ENCODE data around the gene OTOGL.
"Not testable (repeated sequence)": the region's sequence is repeated elsewhere in the genome, so short reads cannot be mapped to it uniquely, and the experiment has no call there.

OTOGL gene

GRCh38 chr12:80142640-80143039 lies 43.3 kb downstream of the OTOGL start:
- H3K4me1 ChIP-seq, result no peaks in the 10 kb centered on the region
- no peaks in the 10 kb centered on the region; the same call in 1 of the 2 replicates for H3K27me3 ChIP-seq
- H3K36me3 ChIP-seq, result no peaks in the 10 kb centered on the region
- DNase-seq, result no peak
- H3K4me3 ChIP-seq (ENCODE audit: low read depth, low read length), result no peak overlapping the region
- TF ChIP-seq CTCF (IDR thresholded peaks at IDR 0.05; ENCODE audit: low read depth, low read length), result no peak
- H3K9me3 ChIP-seq, result no peaks in the 10 kb centered on the region

GRCh38 chr12:80143537-80143936 lies 44.2 kb downstream of the OTOGL start:
- H3K4me3 ChIP-seq (ENCODE audit: low read depth, low read length), result no peak overlapping the region
- H3K36me3 ChIP-seq, result no peaks in the 10 kb centered on the region
- no peaks in the 10 kb centered on the region; the same call in 1 of the 2 replicates for H3K27me3 ChIP-seq
- no peak for DNase-seq
- TF ChIP-seq CTCF (IDR thresholded peaks at IDR 0.05; ENCODE audit: low read depth, low read length), result no peak
- no peaks in the 10 kb centered on the region for H3K4me1 ChIP-seq
- H3K9me3 ChIP-seq, result no peaks in the 10 kb centered on the region

GRCh38 chr12:80149547-80150313 lies 50.4 kb downstream of the OTOGL start:
- not testable (repeated sequence) for H3K36me3 ChIP-seq; DNase-seq; H3K4me3 ChIP-seq (ENCODE audit: low read depth, low read length); H3K9me3 ChIP-seq; H3K27me3 ChIP-seq; H3K4me1 ChIP-seq

- no peaks in the 10 kb centered on the region for H3K9me3 ChIP-seq
- no peak for TF ChIP-seq CTCF (IDR thresholded peaks at IDR 0.05; ENCODE audit: low read depth, low read length)
- H3K4me3 ChIP-seq (ENCODE audit: low read depth, low read length), result no peak overlapping the region
- DNase-seq, result no peak
- no peaks in the 10 kb centered on the region for H3K36me3 ChIP-seq
- no peaks in the 10 kb centered on the region for H3K27me3 ChIP-seq
- H3K4me1 ChIP-seq, result no peaks in the 10 kb centered on the region
Observed at GRCh38 chr12:80151131-80151530, 51.8 kb downstream of the OTOGL start.

GRCh38 chr12:80154261-80154660 lies 54.9 kb downstream of the OTOGL start:
- Histone ChIP-seq H3K36me3 (no peaks in the 10 kb centered on the region), H3K4me1 (no peaks in the 10 kb centered on the region), H3K9me3 (no peaks in the 10 kb centered on the region), H3K4me3 (ENCODE audit: low read depth, low read length) (no peak overlapping the region), H3K27me3 (no peaks in the 10 kb centered on the region)
- DNase-seq, result no peak
- no peak for TF ChIP-seq CTCF (IDR thresholded peaks at IDR 0.05; ENCODE audit: low read depth, low read length)

GRCh38 chr12:80156306-80156705 lies 57.0 kb downstream of the OTOGL start:
- no peak for DNase-seq
- TF ChIP-seq CTCF (IDR thresholded peaks at IDR 0.05; ENCODE audit: low read depth, low read length), result no peak

More at GRCh38 chr12:80156306-80156705, 57.0 kb downstream of the OTOGL start:
- H3K9me3 ChIP-seq, result no peaks in the 10 kb centered on the region
- H3K27me3 ChIP-seq, result no peaks in the 10 kb centered on the region
- no peaks in the 10 kb centered on the region for H3K4me1 ChIP-seq
- no peak overlapping the region for H3K4me3 ChIP-seq (ENCODE audit: low read depth, low read length)
- H3K36me3 ChIP-seq, result no peaks in the 10 kb centered on the region
